Omental fat pad (tissue), 4 donors: ENCODE measurements around the gene VILL. TPM values are rescaled to one million over a fixed set of nuclear protein-coding genes. Genes with fewer than 3 reads are reported as not detected.
"Not testable (repeated sequence)": the region's sequence is repeated elsewhere in the genome, so short reads cannot be mapped to it uniquely, and the experiment has no call there.

Experiments used
- ATAC-seq: fragments of 150-250 bp; one replicate; pipeline ENCODE4 v1.9.1; 2016; ENCODE audit warnings: mild to moderate bottlenecking, moderate library complexity; ENCODE audit not compliant: low FRiP score
- DNase-seq: peaks from one replicate; pipeline ENCODE4 v3.0.0-alpha.2; 2019; ENCODE audit warnings: low spot score
- CTCF ChIP-seq, 3 donors: fragments of 450-650 bp; IDR thresholded peaks; one replicate each; pipeline ENCODE4 v1.5.1; 2016 to 2017; ENCODE audit warnings: antibody characterized with exemption in 3 of 3, mild to moderate bottlenecking in 3 of 3, moderate library complexity in 2 of 3
- total RNA-seq, 4 donors: library from RNA; depleted of rRNA; stranded (reverse); fragments of >200 nt; gene quantifications; one replicate each; pipeline ENCODE4 v1.1.0, GENCODE V29; 2016

VILL gene
- total RNA-seq, 4 donors from 2014 or later, result 4.4 to 15.0 (median 5.6) TPM

- TF ChIP-seq CTCF (IDR thresholded peaks at IDR 0.05), result no peak
- DNase-seq (no peak), ATAC-seq (no peak)
Measured at GRCh38 chr3:37985637-37986320, 4.8 kb upstream of the VILL start.

GRCh38 chr3:37986479-37987314 lies 3.9 kb upstream of the VILL start:
- DNase-seq (no peak), ATAC-seq (no peak)
- no peak for TF ChIP-seq CTCF (IDR thresholded peaks at IDR 0.05)

GRCh38 chr3:37987315-37987697 lies 3.3 kb upstream of the VILL start:
- ATAC-seq, result no peak
- no peak for TF ChIP-seq CTCF (IDR thresholded peaks at IDR 0.05)
- DNase-seq, result no peak

- no peak for DNase-seq
- no peak for ATAC-seq
Measured at GRCh38 chr3:37987751-37988179, 2.8 kb upstream of the VILL start.

GRCh38 chr3:37988376-37988775 lies 2.2 kb upstream of the VILL start:
- DNase-seq, ATAC-seq: not testable (repeated sequence)

More at GRCh38 chr3:37987751-37988179, 2.8 kb upstream of the VILL start:
- TF ChIP-seq CTCF (IDR thresholded peaks at IDR 0.05), result no peak

GRCh38 chr3:37988931-37989525 lies 1.6 kb upstream of the VILL start:
- DNase-seq (no peak), ATAC-seq (no peak)
- TF ChIP-seq CTCF (IDR thresholded peaks at IDR 0.05), result no peak

GRCh38 chr3:37989821-37990480 lies 635 bp upstream of the VILL start:
- ATAC-seq, result no peak
- no peak for DNase-seq
- no peak for TF ChIP-seq CTCF (IDR thresholded peaks at IDR 0.05)
